GM06990 (cell line): ENCODE results near the gene ABCA10.

Source experiments
- DNase-seq: peaks from one replicate; pipeline ENCODE4 v3.0.0-alpha.2; 2011; ENCODE audit not compliant: insufficient read length; ENCODE audit errors: extremely low read depth
- H3K27me3 ChIP-seq: replicated peaks from 2 replicates; pipeline ENCODE4 v1.6.0; 2011; ENCODE audit warnings: low read length; ENCODE audit not compliant: control insufficient read depth, insufficient read depth
- H3K36me3 ChIP-seq: 2 replicates; pipeline ENCODE4 v1.5.1; 2011; ENCODE audit warnings: low read length; ENCODE audit not compliant: control insufficient read depth, insufficient read depth
- H3K4me3 ChIP-seq: replicated peaks from 2 replicates; pipeline ENCODE4 v1.5.1; 2011; ENCODE audit warnings: low read depth, mild to moderate bottlenecking, control low read depth, low read length
- CTCF ChIP-seq: IDR thresholded peaks from 2 replicates; pipeline ENCODE4 v1.5.1; 2011; ENCODE audit warnings: low read length, control low read depth, mild to moderate bottlenecking, inconsistent platforms; ENCODE audit not compliant: insufficient read depth, poor library complexity, severe bottlenecking

The ABCA10 gene

GRCh38 chr17:69232650-69233049, 4.0 kb upstream of the ABCA10 start:
- Histone ChIP-seq H3K27me3 (no peaks in the 10 kb centered on the region), H3K4me3 (no peak overlapping the region), H3K36me3 (no peaks in the 10 kb centered on the region; the same call in 1 of the 2 replicates)
- no peak for TF ChIP-seq CTCF
- DNase-seq: no peak

- Histone ChIP-seq H3K36me3 (no peaks in the 10 kb centered on the region; the same call in 1 of the 2 replicates), H3K27me3 (no peaks in the 10 kb centered on the region), H3K4me3 (no peak overlapping the region)
- DNase-seq: no peak
- no peak for TF ChIP-seq CTCF
Observed at GRCh38 chr17:69231521-69231920, 2.9 kb upstream of the ABCA10 start.

GRCh38 chr17:69230939-69231338, 2.3 kb upstream of the ABCA10 start:
- no peak for TF ChIP-seq CTCF
- no peaks in the 10 kb centered on the region; the same call in 1 of the 2 replicates for H3K36me3 ChIP-seq
- no peak for DNase-seq
- H3K27me3 ChIP-seq: no peaks in the 10 kb centered on the region
- no peak overlapping the region for H3K4me3 ChIP-seq

GRCh38 chr17:69228018-69228417, 606 bp downstream of the ABCA10 start:
- Histone ChIP-seq H3K4me3 (no peak overlapping the region), H3K36me3 (no peaks in the 10 kb centered on the region), H3K27me3 (no peaks in the 10 kb centered on the region)
- TF ChIP-seq CTCF: no peak
- DNase-seq: no peak

- Histone ChIP-seq H3K4me3 (no peak overlapping the region), H3K36me3 (no peaks in the 10 kb centered on the region), H3K27me3 (no peaks in the 10 kb centered on the region)
- TF ChIP-seq CTCF: no peak
- DNase-seq: peak; percentile 32
Observed at GRCh38 chr17:69227541-69227940, 1.1 kb downstream of the ABCA10 start.

GRCh38 chr17:69223809-69224208, 4.8 kb downstream of the ABCA10 start:
- no peak for TF ChIP-seq CTCF

More at GRCh38 chr17:69223809-69224208, 4.8 kb downstream of the ABCA10 start:
- Histone ChIP-seq H3K4me3 (no peak overlapping the region), H3K27me3 (no peaks in the 10 kb centered on the region), H3K36me3 (no peaks in the 10 kb centered on the region)
- DNase-seq: peak; percentile 37
